Left lung (tissue), 10 donors: Measurements from ENCODE around the gene IRGQ. TPM values are rescaled to one million over a fixed set of nuclear protein-coding genes. Genes with fewer than 3 reads are reported as not detected.
A peak's percentile ranks its signal among the peaks of the same experiment; 100 is the strongest.

Experiments
- ATAC-seq: fragments of 200-7000 bp; cut with Tn5 transposase; one replicate; pipeline ENCODE4 v1.9.1; 2020; ENCODE audit warnings: moderate library complexity
- DNase-seq, 4 donors: peaks; one replicate each; pipeline ENCODE4 v3.0.0-alpha.2; 2013 to 2020
- H3K27ac ChIP-seq, 2 donors: fragments of 200-600 bp; sonication (generic) in 1 of 2; one replicate each; pipeline versions ENCODE4 v1.5.0 to v1.8.0; 2020 to 2021
- H3K27me3 ChIP-seq, 2 donors: fragments of 200-600 bp; sonication (generic) in 1 of 2; one replicate each; pipeline versions ENCODE4 v1.5.0 to v1.8.0; 2020 to 2021
- H3K36me3 ChIP-seq, 2 donors: fragments of 200-600 bp; sonication (generic) in 1 of 2; one replicate each; pipeline versions ENCODE4 v1.5.0 to v1.8.0; 2020 to 2021
- H3K4me1 ChIP-seq, 2 donors: fragments of 200-600 bp; one replicate each; pipeline ENCODE4 v1.8.0; 2021
- H3K4me3 ChIP-seq, 2 donors: fragments of 200-600 bp; sonication (generic) in 1 of 2; one replicate each; pipeline versions ENCODE4 v1.5.0 to v1.8.0; 2020 to 2021; ENCODE audit warnings: mild to moderate bottlenecking in 1 of 2
- H3K9me3 ChIP-seq, 2 donors: fragments of 200-600 bp; sonication (generic) in 1 of 2; one replicate each; pipeline versions ENCODE4 v1.5.0 to v1.8.0; 2020 to 2021
- CTCF ChIP-seq, 2 donors: fragments of 200-600 bp; sonication (generic) in 1 of 2; IDR thresholded peaks; one replicate each; pipeline versions ENCODE4 v1.5.0 to v1.8.0; 2021; ENCODE audit warnings: antibody characterized with exemption in 2 of 2
- intact Hi-C, 2 donors: fragments of 100-400 bp; cut with DNase I; formaldehyde crosslinking; loops; one replicate each; pipeline versions ENCODE4 v1.11.2 to v1.14.2; 2022
- polyA plus RNA-seq, 6 donors: library from polyadenylated mRNA; unstranded; fragments of 120-200 nt; gene quantifications; one replicate each; pipeline ENCODE4 v1.2.1, GENCODE V29; 2013; ENCODE audit not compliant: insufficient read length in 6 of 6
- total RNA-seq, 2 donors: library from RNA; stranded (reverse); fragmentation: NEBNext Ultra II Directional; extraction: Animal tissue kit (Norgen Biotek cat#: 25700); gene quantifications; one replicate each; pipeline ENCODE4 v1.2.1, GENCODE V29; 2021
- donor health status: DM: no; HTN: yes; CAD: no.
- donor health status: DM: no; HTN: no; CAD: no.

The IRGQ gene
- total and polyA plus RNA-seq, 8 donors = 15.1 to 27.6 (median 17.7) TPM

GRCh38 chr19:43545276-43545675 is 50.7 kb downstream of the IRGQ start:
- DNase-seq (peak in 1 of 4 donors; percentile 29), ATAC-seq (no peak)
- no peak overlapping the region for H3K4me3 ChIP-seq
- TF ChIP-seq CTCF (IDR thresholded peaks at IDR 0.05) = no peak
- no peaks in the 10 kb centered on the region for H3K4me1 ChIP-seq
- H3K27me3 ChIP-seq = no peaks in the 10 kb centered on the region
- H3K27ac ChIP-seq = no peak overlapping the region
- H3K9me3 ChIP-seq = no peaks in the 10 kb centered on the region
- H3K36me3 ChIP-seq = peaks cover 0 to 78% of the 10 kb centered on the region in 2 donors
- intact Hi-C loops = no loop called here

- intact Hi-C loops = no loop called here
- ATAC-seq = no peak
- H3K36me3 ChIP-seq = peaks cover 0 to 78% of the 10 kb centered on the region in 2 donors
Measured at GRCh38 chr19:43544077-43544476, 51.9 kb downstream of the IRGQ start.

GRCh38 chr19:43541920-43542650 is 53.8 kb downstream of the IRGQ start:
- DNase-seq (no peak), ATAC-seq (no peak)
- intact Hi-C loops = no loop called here
- TF ChIP-seq CTCF (IDR thresholded peaks at IDR 0.05) = no peak
- Histone ChIP-seq H3K4me1 (no peaks in the 10 kb centered on the region), H3K27me3 (no peaks in the 10 kb centered on the region), H3K4me3 (no peak overlapping the region), H3K27ac (no peak overlapping the region), H3K9me3 (peaks cover 0 to 5% of the 10 kb centered on the region in 2 donors), H3K36me3 (peaks cover 0 to 95% of the 10 kb centered on the region in 2 donors)

More at GRCh38 chr19:43544077-43544476, 51.9 kb downstream of the IRGQ start:
- peak in 1 of 4 donors; percentile 32 for DNase-seq
- H3K27ac ChIP-seq = no peak overlapping the region
- no peak overlapping the region for H3K4me3 ChIP-seq
- peaks cover 0 to 1% of the 10 kb centered on the region in 2 donors for H3K9me3 ChIP-seq
- no peaks in the 10 kb centered on the region for H3K27me3 ChIP-seq
- no peaks in the 10 kb centered on the region for H3K4me1 ChIP-seq
- TF ChIP-seq CTCF (IDR thresholded peaks at IDR 0.05) = no peak

GRCh38 chr19:43540381-43540780 is 55.6 kb downstream of the IRGQ start:
- ATAC-seq = no peak

More at GRCh38 chr19:43540381-43540780, 55.6 kb downstream of the IRGQ start:
- intact Hi-C loops = no loop called here
- DNase-seq = no peak
- TF ChIP-seq CTCF (IDR thresholded peaks at IDR 0.05) = no peak
- Histone ChIP-seq H3K36me3 (peaks cover 0 to 84% of the 10 kb centered on the region in 2 donors), H3K4me1 (peaks cover 0 to 5% of the 10 kb centered on the region in 2 donors), H3K9me3 (peaks cover 0 to 5% of the 10 kb centered on the region in 2 donors), H3K4me3 (no peak overlapping the region), H3K27ac (no peak overlapping the region), H3K27me3 (no peaks in the 10 kb centered on the region)
